Measurements from ENCODE around the gene RALGPS1.

Gene RALGPS1

DNA sequence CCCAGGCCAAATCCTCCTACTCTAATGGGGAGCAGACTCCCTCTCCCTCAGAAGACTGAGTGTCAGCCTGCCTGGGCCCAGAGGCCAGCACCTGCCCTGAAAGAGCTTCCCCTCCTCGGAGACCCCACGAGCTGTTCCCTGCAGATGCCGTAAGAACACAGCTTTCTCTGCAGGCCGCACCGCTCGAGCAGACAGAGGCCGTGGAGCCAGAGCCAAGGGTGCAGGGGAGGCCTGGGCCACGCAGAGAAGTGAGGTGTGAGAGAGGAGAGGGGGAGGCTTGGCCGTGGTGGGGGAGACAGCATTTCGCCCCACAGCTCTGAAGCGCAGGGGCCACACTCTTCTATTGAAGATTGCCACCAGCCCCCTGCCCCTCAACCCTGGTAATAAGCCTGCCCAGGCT is 287.1 kb downstream of the RALGPS1 start:
- Mint-ChIP-seq H3K9me3 (ENCODE audit: low read depth) (no peaks in the 10 kb centered on the region), H3K27ac (no peak overlapping the region), H3K36me3 (no peaks in the 10 kb centered on the region), H3K27me3 (peaks cover 4% of the 10 kb centered on the region), H3K4me1 (ENCODE audit: low read depth) (peaks cover 18% of the 10 kb centered on the region), H3K4me3 (no peak overlapping the region)

DNA sequence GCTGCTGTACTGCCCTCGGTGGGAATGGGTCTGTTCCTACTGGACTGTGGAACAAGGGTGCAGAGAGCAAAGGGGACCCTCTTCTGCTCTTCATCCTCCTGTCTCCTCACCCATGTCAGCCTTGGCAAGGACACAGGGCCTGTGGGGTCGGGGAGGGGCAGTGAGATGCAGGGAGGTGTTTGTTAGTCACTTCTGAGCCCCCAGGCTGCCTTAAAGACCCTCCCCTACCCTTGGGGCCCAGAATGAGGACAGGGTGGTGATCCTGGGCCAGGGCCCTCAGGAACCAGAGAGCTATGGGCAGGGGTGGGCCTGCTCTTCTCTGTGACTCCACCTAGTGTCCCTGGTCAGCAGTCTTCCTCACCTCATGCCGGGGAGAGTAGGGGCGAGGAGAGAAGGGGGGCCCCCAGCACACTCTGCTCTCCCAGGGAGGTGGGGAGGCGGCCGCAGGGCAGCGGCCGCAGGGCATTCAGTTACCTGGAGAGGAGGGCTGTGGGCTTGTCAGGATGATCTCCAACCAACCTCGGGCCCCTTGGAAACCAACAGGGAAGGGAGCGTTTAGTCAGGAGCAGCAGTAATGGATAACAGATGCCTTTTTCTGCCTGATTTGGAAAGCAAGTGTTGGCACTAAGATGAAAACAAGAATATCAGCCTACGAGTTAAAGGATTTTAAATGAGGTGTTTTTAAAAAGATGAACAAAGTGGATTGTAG is 288.0 kb downstream of the RALGPS1 start:
- Mint-ChIP-seq H3K36me3 (no peaks in the 10 kb centered on the region), H3K27me3 (peaks cover 4% of the 10 kb centered on the region), H3K4me3 (no peak overlapping the region), H3K4me1 (ENCODE audit: low read depth) (peaks cover 18% of the 10 kb centered on the region), H3K27ac (no peak overlapping the region), H3K9me3 (ENCODE audit: low read depth) (no peaks in the 10 kb centered on the region)

DNA sequence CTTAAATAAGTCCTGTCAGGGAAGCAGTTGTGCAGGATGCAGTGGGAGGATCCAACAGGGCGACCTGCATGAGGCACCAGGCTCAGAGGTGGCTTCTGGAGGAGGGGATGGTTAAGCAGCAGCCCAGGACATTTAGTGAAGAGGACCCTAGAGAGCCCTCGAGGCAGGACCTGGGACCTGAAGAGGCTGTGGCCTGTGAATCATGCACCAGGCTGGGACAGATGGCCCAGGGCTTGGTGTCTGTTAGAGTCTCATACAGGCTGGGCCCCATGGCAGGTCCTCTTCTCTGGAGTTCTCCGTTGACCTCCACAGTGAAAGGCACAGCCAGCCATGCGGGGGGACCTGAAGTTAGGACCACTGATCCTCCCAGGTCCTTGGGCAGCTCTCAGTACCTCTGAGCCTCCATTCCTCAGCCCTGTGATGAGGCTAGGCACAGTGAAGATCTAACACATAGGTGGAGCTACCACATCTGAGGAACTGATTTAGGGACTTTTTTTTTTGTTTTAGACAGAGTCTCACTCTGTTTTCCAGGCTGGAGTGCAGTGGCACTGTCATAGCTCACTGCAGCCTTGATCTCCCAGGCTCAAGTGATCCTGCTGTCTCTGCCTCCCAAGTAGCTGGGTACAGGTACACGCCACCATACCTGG is 289.2 kb downstream of the RALGPS1 start:
- peaks cover 13% of the 10 kb centered on the region for H3K4me1 Mint-ChIP-seq (ENCODE audit: low read depth)
- H3K4me3 Mint-ChIP-seq: no peak overlapping the region
- H3K27ac Mint-ChIP-seq: no peak overlapping the region
- no peaks in the 10 kb centered on the region for H3K36me3 Mint-ChIP-seq
- no peaks in the 10 kb centered on the region for H3K9me3 Mint-ChIP-seq (ENCODE audit: low read depth)
- H3K27me3 Mint-ChIP-seq: peaks cover 4% of the 10 kb centered on the region

DNA sequence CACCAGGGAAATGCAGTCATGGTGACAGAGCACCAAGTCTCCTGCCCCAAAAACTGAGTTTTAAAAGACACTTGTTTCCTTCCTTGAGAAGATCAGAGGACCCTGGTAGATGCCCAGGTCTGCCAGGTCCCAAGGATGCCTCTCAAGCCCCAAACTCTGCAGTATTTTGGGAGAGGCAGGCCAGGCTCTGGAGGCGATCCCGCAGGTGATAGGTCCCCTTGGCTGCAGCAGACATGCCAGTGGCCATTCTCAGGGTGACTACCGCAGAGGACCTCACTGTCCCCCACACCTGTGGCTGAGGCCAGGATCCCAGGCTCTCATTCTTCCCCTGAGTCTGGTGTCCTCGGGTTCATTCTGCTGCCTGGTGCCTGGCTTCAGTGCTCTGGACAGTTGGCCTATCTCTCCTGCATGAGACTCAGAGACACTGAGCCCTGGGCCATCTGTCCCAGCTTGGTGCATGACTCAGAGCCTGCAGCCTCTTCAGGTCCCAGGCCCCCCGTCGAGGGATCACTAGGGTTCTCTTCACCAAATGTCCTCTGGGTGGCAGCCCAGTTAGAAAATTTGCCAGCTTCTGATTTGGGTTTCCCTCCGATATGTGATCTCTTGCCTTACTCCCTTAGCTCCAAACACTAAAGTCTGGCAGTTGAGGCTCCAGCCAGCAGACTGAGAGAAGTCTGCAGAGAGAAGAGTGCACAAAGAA is 290.3 kb downstream of the RALGPS1 start:
- Mint-ChIP-seq H3K4me3 (no peak overlapping the region), H3K9me3 (ENCODE audit: low read depth) (no peaks in the 10 kb centered on the region), H3K4me1 (ENCODE audit: low read depth) (peaks cover 12% of the 10 kb centered on the region), H3K27me3 (peaks cover 4% of the 10 kb centered on the region), H3K36me3 (no peaks in the 10 kb centered on the region), H3K27ac (no peak overlapping the region)

DNA sequence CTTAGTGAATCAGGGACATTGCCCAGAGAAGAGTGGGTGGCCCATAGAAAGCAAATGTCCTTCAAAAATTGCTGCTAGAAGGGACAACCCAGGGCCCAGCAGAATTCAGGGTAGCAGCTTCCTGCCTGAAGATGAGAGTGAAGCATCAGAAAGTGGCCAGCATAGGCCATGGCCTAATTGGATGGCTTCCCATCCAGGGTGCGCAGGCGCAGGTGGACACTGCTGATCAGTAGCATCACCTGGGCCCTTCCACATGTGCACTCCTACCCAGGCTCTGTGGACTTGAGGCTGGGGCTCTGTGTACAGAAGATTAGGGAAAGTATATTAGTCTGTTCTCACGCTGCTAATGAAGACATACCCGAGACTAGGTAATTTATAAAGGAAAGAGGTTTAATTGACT is 291.4 kb downstream of the RALGPS1 start:
- no peaks in the 10 kb centered on the region for H3K36me3 Mint-ChIP-seq
- peaks cover 9% of the 10 kb centered on the region for H3K27me3 Mint-ChIP-seq
- no peak overlapping the region for H3K27ac Mint-ChIP-seq
- H3K4me1 Mint-ChIP-seq (ENCODE audit: low read depth): peaks cover 12% of the 10 kb centered on the region
- H3K4me3 Mint-ChIP-seq: no peak overlapping the region
- H3K9me3 Mint-ChIP-seq (ENCODE audit: low read depth): no peaks in the 10 kb centered on the region

DNA sequence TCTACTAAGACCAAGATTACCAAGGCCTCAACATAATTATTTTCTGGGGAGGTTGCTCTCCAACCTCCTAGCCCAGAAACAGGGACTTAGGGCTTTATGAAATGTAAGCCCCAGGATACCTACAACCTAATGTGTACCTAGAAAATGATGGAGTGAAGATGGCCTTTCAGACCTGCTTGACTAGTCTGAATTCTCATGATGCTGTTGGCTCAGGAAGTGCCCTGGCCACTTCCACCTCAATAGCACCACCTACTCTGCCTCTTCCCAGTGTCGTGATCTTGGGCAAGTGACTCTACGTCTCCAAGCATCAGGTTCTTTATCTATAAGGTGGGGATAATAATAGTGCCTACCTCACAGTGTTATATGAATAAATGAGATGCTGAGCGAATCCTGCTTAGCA is 292.1 kb downstream of the RALGPS1 start:
- H3K36me3 Mint-ChIP-seq: no peaks in the 10 kb centered on the region
- H3K9me3 Mint-ChIP-seq (ENCODE audit: low read depth): no peaks in the 10 kb centered on the region
- H3K27me3 Mint-ChIP-seq: peaks cover 10% of the 10 kb centered on the region
- no peak overlapping the region for H3K27ac Mint-ChIP-seq
- peaks cover 12% of the 10 kb centered on the region for H3K4me1 Mint-ChIP-seq (ENCODE audit: low read depth)
- H3K4me3 Mint-ChIP-seq: no peak overlapping the region

DNA sequence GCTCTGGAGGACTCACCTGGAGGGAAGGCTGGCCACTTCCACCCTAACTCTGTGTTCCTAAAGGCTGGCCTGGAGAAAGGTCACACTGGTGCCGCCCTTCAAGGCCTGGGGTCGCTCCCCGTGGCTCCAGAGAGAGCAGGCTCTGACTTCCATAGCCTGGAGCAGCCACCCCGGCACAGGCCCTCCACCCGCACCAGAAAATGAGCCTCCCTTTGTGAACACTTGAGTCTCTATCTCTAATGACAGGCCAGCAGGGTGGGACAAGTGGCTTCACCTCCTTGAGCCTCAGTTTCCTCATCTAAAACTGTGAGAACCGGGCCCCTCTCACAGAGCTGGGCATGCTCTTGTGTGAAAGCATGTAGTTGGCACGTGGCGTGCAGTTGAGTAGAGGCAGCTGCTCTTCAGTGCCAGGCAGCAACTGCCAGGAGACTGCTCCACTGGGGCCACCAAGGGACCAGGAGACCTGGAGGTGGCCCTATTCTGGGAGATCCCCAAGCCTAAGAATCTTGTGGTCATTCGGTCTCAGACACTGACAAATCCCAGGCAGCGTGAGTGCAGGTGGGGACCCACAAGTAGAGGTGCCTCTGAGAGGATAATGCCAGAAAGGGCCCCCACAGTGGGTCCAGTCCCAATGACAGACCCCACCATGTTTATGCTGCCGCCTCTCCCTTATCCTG is 293.3 kb downstream of the RALGPS1 start:
- no peaks in the 10 kb centered on the region for H3K9me3 Mint-ChIP-seq (ENCODE audit: low read depth)
- peaks cover 10% of the 10 kb centered on the region for H3K27me3 Mint-ChIP-seq
- H3K27ac Mint-ChIP-seq: no peak overlapping the region
- no peak overlapping the region for H3K4me3 Mint-ChIP-seq
- H3K36me3 Mint-ChIP-seq: no peaks in the 10 kb centered on the region
- H3K4me1 Mint-ChIP-seq (ENCODE audit: low read depth): peaks cover 12% of the 10 kb centered on the region

DNA sequence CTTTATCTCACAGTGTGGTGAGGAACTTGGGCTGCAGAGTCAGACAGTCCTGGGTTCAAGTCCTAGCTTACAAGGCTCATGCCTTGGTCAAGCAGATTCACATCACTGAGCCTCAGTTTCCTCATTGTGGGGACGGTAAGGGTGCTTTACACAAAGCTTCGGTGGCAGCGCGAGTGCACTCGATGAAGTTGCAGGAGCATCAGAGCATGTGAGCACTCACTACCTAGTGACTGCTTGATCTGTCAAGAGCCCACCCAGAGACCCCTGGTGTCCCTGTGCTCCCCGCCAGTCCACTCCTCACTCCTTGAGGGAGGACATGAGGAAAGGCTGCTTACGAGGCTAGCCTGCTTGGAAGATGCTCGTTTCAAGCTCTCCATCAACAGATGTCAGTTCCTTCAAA is 293.8 kb downstream of the RALGPS1 start:
- Mint-ChIP-seq H3K27ac (no peak overlapping the region), H3K27me3 (peaks cover 10% of the 10 kb centered on the region), H3K36me3 (no peaks in the 10 kb centered on the region), H3K4me1 (ENCODE audit: low read depth) (peaks cover 6% of the 10 kb centered on the region), H3K4me3 (no peak overlapping the region), H3K9me3 (ENCODE audit: low read depth) (no peaks in the 10 kb centered on the region)

DNA sequence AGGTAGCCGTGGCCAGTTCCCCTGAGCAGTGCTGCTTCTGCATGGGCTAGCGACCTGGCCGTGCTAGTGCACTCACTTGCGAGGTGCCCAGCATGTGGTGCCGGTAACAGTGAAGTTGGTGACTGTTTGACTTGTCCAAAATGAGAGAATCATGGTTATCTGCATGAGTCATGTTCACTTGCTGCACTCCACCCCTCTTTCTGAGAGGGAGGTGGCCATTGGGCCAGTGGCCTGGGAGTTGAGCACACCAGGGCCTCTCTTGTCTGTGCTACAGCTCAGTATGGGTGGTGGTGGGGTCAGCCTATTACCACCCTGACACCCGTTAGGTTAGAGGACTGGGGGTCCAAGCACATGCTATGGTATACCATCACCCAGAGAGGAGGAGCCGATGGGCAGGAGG is 294.6 kb downstream of the RALGPS1 start:
- peaks cover 10% of the 10 kb centered on the region for H3K27me3 Mint-ChIP-seq
- H3K4me1 Mint-ChIP-seq (ENCODE audit: low read depth): no peaks in the 10 kb centered on the region
- no peak overlapping the region for H3K4me3 Mint-ChIP-seq
- no peaks in the 10 kb centered on the region for H3K9me3 Mint-ChIP-seq (ENCODE audit: low read depth)
- no peak overlapping the region for H3K27ac Mint-ChIP-seq
- no peaks in the 10 kb centered on the region for H3K36me3 Mint-ChIP-seq

DNA sequence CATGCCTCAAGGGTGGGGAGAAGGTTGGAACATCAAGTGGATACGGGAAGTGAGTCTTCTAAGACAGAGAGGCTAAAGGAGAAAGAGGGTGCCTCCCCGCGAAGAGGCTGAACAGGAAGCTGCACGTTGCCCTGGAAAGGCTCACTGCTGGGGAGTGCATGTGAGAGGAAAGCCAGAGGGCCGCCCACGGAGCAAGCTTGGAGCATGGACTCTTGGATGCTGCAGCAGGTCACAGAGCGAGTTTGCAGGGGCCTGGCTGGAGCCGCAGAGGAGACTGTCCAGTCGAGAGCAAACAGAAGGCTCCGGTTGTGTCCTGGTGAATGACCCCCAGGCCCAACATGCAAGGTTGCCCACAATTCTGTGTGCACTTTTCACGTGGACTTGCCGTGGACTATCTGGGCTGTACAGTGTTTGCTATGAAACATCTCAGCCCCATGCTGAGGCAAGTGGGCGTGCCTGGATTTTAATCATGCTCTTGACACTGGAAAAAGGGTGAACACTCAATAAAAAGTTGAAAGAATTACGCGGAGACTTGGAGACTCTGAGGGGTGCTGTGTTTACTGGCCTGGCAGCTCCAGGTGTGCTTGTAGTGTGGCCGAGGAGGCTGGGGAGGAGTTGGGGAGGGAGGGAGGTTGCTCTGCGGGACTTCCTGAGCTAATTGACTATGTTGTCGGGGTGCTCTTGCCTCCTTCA is 295.5 kb downstream of the RALGPS1 start:
- Mint-ChIP-seq H3K4me3 (no peak overlapping the region), H3K36me3 (no peaks in the 10 kb centered on the region), H3K27ac (no peak overlapping the region), H3K27me3 (peaks cover 9% of the 10 kb centered on the region), H3K4me1 (ENCODE audit: low read depth) (peaks cover 2% of the 10 kb centered on the region), H3K9me3 (ENCODE audit: low read depth) (no peaks in the 10 kb centered on the region)

DNA sequence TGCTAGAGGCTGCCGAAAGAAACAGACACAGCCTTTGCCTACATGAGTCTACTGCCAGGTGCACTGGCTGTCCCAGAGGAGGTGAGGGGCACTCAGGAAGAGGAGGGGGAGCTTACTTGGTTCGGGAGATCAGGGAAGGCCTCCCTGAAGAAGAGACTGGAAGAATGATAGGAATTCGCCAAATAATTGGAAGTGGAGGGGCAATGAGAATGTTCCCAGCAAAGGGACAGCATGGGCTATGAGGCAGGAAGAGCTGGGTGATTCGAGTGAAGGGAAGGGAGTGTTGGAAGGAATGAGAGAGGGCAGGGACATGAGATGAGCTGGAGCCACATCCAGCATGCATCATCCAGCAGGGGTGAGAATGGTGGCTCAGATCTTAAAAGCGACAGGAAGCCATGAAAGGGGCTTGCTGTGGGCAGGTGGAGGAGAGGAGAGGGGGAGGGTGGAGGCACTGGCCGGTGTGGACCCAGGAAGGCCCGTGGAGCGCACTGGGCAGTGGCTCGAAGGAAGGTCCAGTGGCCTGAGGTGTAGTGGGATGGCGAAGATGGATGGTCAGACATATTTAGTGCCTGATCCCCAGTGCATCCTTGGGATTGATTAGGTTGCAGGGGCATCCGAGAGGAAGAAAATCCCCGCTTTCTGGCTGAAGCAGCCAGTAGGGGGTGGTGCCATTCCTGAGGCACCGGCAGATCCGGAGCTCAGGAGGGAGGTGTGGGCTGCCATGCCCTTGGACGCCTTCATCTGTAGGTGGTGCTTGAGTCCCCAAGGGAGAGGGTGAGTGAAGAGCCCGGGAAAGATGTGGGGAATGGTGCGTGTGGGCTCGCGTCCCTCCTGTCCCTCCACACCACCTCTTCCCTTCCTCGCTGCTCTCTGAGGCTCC is 296.5 kb downstream of the RALGPS1 start:
- no peaks in the 10 kb centered on the region for H3K9me3 Mint-ChIP-seq (ENCODE audit: low read depth)
- H3K27ac Mint-ChIP-seq: no peak overlapping the region
- no peaks in the 10 kb centered on the region for H3K36me3 Mint-ChIP-seq
- peaks cover 2% of the 10 kb centered on the region for H3K4me1 Mint-ChIP-seq (ENCODE audit: low read depth)
- no peak overlapping the region for H3K4me3 Mint-ChIP-seq
- peaks cover 8% of the 10 kb centered on the region for H3K27me3 Mint-ChIP-seq

DNA sequence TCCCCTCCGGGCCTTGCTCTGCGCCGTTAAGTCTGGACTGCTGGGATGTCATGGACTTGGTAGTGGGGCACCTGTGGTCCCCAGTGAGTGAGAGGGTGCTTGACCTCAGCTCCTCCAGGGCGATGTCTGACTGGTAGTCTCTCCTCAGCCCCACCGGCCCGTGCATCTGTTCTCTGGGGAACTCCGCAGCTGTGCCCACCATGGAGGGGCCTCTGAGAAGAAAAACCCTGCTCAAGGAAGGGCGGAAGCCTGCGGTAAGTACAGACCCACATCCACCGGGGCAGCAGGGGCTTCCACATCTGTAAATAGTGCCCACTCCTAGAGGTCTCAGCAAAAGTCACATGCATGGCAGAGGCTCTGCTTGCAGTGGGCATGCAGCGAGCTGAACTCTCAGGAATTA is 297.4 kb downstream of the RALGPS1 start:
- Mint-ChIP-seq H3K27me3 (peaks cover 6% of the 10 kb centered on the region), H3K36me3 (peaks cover 2% of the 10 kb centered on the region), H3K4me1 (ENCODE audit: low read depth) (peaks cover 2% of the 10 kb centered on the region), H3K27ac (no peak overlapping the region), H3K9me3 (ENCODE audit: low read depth) (no peaks in the 10 kb centered on the region), H3K4me3 (no peak overlapping the region)

DNA sequence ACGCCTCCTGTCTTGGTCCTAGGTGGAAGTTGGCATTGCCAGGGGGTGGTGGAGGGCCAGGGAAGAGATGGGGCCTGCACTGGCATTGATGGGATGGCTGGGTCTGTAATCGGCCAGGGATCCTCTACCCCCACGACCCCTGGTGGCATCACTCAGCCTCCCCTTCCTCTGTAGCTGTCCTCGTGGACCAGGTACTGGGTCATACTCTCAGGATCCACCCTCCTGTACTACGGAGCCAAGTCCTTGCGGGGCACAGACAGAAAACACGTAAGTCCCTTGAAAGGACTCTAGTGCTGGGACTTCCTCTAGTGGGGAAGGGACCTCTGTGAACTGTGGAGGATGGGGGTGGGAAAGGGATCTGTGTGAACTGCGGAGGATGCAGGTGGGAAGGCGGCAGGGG is 297.9 kb downstream of the RALGPS1 start:
- peaks cover 6% of the 10 kb centered on the region for H3K27me3 Mint-ChIP-seq
- no peaks in the 10 kb centered on the region for H3K9me3 Mint-ChIP-seq (ENCODE audit: low read depth)
- peaks cover 2% of the 10 kb centered on the region for H3K4me1 Mint-ChIP-seq (ENCODE audit: low read depth)
- no peak overlapping the region for H3K27ac Mint-ChIP-seq
- H3K4me3 Mint-ChIP-seq: no peak overlapping the region
- H3K36me3 Mint-ChIP-seq: peaks cover 2% of the 10 kb centered on the region

DNA sequence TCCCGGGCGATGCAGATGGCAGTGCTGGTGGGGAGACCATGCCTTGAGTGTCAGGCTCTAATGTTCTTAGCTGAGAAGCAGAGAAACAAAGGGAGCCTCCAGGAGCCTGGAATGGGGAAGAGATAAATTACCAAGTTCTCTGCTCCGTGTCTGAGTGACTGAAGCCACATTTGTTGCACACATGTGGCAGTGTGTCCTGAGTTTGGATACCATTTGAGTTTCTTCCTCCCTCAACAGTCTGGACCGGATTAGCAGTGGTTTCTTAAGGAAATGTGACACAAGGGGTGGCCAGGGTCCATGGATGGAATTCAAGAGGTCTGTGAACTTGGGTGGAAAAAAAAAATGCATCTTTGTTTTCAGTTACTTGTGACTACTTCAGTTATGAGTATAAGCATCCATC is 299.3 kb downstream of the RALGPS1 start:
- Mint-ChIP-seq H3K27me3 (peaks cover 6% of the 10 kb centered on the region), H3K27ac (no peak overlapping the region), H3K9me3 (ENCODE audit: low read depth) (no peaks in the 10 kb centered on the region), H3K4me1 (ENCODE audit: low read depth) (peaks cover 2% of the 10 kb centered on the region), H3K4me3 (no peak overlapping the region), H3K36me3 (peaks cover 2% of the 10 kb centered on the region)
